ENCODE results near the gene RGS3.

Gene RGS3

DNA sequence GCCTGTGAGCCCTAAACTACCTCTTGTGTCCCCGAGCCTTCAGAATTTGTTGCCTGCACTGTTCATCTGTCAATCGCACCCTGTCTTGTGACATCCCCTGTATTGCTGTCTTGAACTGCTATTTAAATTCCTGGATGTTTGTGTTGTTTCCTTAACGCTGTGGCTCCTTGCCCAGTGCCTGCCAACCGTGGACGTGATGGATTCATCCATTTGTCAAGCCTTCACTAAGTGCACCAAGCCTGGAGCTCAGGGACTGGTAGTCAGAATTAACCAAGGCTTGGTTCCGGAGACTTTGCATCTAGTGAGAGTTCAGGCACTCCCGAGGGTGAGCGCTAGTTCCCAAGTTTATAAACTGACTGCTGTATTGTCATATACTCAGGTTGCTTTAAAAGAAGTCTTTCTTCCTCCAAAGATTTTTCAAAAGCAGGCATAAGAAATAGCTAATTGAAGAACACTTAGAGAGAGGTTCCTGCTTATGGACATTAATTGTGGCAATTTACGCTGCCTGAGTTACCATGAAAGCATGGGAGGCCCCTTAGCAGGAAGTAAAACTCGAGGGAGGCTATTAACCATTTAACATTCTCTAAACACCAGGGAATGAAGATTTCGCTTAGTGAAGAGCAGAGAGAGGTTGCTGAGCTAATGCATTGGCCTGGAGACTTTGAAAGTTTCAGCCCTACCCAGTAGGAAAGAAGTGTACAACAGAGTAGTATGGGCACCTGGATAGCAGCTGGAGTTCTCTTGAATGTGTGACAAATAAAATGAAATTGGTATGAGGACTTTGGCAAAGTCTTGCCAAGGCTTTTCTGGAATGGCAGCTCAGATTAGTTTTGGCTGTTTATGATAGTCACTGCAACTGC is 29.0 kb downstream of the RGS3 start:
- DNase-seq: no peak

DNA sequence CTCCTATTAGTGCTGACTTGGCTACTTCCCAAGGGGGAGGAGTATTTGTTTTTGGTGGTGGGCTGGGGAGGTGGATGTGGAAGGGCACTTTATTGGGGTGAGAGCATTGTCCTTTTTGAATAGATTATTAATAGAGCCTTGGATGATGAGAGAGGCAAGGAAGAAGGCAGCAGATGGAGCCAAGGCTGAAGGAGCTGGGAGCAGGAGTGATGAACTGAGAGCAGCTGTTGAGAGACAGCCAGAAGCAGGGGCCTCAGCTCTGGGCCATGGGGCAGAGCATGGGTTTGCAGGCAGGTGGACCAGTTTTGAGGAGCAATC is 29.6 kb downstream of the RGS3 start:
- DNase-seq: peak; percentile 5

DNA sequence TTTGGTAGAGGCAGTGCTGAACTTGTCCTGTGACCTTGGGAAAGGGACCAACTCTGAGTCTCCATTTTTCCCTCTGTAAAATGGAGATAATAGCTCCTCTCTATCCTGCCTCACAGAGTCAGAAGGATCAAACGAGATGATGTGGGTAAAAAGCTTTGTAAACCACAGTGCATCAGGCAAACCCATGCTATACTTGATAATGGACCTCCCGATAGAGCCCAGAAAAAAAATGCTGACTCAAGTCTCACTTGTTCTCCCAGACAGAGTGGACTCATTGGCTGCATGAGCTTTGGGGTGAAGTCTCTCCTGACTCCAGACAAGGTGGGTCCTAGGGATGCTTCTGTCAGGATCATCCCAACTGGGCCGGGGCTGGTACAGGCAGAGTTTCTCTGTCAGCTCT is 32.0 kb downstream of the RGS3 start:
- no peak for DNase-seq

DNA sequence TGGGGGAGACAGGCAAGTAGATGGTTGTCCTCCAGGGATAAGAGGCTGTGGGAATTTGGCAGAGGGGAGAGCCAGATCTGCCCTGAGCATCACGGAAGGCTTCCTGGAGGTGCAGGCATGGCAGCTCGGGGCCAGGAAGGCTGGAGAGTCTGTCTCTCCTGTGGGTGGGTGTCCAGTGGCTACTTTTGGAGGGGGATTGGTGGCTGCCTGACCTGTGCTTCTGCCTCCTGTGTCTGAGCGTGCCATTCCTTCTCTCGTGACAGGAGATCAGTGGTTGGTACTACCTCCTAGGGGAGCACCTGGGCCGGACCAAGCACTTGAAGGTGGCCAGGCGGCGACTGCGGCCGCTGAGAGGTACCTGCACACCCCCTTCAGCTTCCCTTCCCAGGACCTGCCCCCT is 33.5 kb downstream of the RGS3 start:
- DNase-seq: no peak

DNA sequence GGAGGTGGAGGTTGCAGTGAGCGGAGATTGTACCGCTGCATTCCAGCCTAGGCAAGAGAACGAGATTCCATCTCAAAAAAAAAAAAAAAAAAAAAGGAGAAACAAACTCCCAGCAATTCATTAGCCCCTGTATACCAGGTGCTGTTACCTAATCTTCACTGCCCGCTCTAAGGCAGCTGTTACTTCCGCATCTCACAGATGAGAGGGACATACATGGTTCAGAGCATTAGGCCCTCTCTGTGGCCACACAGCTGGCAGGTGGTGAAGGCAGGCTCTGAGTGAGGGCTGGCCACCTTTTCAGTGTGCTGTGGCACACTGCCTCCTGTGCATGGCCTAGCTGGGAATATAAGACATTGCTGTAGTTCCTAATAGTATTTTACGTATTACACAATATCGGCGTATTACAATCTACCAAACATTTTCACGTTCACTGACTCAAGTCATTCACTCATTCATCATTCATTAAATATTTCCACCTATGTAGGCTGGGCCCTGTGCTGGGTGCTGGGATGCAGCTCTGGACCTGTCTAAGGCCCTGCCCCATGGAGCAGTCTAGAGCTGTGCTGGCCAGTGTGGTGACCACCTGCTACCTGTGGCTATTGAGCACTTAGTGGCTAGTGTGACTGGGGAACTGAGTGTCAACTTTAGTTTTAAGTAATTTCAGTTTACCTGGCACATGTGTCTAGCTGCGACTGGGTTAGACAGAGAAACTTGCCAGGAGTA is 35.8 kb downstream of the RGS3 start:
- DNase-seq: no peak

DNA sequence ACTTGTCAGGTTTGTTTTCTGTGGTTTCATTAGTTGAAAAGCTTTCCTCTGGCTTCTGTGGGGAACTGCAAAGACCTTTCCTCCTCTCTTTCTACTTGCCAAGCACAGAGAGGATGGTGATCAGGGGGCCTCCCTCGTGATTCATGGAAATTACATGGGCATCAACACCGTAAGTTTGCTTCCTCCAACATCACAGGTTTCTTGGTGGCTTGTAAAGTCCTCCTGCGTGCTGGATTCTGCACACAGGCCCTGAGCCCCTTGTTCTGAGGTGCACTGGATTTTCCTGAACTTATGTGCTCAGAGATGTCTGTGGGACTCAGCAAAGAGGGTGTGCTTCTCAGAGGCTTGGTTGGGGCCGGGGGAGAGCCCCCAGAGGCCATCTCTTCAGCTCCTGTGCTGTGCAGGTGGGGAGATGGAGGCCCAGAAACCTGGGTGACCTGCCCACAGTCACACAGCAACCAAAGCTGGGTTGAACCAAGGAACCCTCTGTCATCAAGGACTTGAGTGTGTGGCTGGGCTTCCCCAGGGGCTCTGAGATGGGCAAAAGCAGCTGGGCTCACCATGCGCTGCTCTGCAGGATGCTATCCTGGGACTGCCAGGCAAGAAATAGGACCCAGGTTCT is 36.5 kb downstream of the RGS3 start:
- DNase-seq: no peak

DNA sequence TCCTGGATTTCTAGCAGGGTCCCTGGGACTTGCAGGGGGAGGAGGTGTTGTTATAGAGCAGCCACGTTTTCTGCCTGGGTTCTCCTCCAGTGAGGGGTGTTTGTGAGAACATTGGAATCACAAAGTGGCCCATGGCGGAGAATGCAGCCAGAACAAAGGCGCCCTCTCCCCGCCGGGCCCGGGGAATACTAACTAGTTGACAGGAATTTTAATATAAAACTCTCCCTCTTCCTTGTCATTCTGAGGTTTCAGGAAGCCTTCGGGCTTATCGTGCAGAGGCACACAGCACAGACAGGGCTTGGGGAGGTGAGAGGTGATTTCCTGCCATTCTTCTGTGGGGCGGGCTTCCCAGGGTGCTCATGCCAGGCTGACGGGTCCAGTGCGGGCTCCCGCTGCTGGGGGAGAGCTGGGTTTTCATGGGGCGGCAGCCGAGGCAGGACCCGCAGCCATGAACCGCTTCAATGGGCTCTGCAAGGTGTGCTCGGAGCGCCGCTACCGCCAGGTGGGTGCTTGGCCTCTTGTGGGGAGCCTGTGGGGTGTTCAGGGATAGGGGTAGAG is 37.7 kb downstream of the RGS3 start:
- DNase-seq: no peak

DNA sequence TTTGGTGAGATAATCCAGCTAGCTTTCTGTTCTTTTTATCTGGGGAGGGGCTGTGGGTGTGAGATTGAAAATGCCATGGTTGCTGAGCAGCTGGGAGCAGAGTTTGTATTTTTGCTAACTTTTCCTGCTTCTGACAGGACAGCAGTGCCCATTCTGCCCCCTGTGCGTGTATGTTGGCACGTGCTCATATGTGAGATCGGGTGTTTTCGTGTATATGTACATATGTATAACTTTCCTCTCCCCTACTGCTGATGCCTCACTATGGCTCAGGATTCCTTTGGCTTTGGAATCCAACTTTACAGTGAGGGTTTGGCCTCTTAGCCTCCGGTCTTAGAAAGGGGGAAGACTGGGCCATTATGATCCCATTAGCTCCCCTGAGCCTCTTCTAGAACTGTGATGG is 38.3 kb downstream of the RGS3 start:
- DNase-seq: no peak

DNA sequence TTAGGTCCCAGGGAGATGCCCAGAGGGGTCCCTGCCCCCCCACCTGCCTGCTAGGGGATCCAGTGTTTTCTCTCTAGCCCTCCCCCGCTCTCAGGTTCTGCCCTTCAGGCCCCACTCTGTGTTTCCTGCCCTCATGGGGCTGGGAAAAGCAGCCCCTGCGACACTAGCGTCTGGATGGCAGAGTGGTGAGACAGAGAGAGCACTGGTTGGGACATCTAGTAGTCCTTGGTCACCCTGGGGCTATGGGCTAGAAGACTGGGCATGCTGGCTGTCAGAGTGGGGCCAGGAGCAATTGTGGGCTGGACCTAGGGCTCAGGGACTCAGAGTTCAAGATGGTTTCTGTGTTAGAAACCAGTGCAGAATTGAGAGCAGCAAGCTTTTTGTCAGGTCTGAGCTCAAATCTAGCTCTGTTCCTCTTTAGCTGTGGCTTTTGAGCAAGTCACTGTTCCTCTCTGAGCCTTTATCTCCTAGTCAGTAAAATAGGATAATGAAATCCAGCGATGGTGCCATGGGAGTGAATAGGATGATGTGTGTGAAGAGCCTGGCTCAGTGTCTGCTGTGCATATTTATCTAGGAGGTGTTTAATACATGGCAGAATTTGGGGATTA is 39.0 kb downstream of the RGS3 start:
- DNase-seq: no peak

DNA sequence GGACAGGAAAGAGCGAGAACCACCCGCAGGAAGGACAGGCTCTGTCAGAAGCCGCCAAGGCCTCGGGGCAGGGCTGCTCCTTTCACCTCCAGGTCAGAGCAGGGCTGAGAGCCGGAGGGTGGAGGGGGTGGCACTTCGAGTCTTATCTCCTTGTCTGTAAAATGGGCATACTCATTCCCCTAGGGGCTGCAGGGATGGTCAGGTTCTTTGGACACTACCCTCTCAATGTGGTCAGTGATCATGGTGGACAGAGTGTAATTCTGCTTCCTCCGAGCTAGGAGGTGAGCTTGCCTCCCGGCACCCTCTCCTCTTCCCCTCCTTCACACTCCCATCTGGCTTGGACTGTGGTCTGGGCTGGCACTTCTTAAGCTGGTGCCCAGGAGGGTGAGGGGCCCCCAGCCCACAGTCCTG is 39.6 kb downstream of the RGS3 start:
- DNase-seq: no peak

DNA sequence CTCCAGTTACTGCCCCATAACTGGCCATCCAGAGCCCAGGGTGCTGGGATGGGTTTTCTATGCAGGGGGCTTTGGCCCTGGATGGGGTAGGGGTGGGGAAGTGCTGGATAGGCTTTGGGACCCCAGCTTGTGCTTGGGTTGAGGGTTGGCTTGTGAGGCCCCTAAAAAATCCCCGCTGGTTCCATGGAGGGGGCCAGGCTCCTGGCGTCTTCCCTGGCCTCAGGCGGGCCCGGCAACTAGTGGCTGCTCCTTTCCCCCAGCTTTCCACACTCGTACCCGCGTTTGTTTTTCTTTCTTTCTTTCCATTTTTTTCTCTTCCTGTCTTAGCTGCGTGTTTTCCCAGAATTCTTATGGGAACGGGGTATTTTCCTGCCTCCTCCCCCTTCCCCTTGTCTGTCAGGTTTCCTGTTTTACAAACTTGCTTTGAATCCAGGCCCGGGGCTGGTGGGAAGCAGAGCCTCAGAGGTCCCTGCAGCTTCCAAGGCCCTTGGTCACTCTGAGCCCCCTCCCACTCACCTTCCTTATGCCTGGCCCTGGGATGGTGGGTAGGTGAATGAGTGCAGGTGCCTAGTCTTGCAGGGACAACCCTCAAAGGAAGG is 40.2 kb downstream of the RGS3 start:
- no peak for DNase-seq

DNA sequence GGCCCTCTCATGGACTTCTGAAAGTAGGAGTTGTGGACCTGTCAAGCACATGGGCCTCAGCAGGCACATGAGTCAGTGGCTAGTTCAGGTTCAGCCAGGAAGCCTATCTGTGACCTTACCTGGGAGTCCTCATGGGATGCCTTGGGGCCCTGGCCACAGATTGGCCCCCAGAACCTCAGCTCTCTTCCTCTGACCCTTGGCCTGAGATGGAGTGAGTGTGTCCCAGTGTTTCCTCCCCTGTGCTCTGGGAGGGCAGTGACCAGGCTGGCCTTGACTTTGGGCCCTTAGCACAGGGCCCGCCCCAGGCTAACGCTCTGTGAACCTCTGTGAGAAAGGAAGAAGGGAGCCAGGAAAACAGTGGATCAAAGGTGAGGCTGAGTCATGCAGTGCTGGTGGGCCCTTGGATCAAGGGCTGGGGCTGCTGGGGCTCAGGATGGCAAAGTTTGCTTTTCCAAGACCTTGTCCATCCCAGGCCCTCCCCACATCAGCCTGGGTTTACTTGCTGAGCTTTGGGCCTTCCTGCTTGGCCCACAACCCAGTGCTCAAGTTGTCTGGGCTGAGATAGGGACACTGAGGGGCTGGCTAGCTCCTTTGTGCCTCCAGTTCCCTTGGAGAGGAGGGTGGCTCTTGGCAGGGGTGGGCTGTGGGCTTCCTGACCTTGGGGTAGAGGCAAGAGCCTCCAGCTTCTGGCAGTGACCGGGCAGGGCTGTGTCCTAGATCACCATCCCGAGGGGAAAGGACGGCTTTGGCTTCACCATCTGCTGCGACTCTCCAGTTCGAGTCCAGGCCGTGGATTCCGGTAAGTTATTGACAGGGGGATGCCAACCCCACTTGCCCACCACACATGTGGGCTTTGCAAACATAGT is 41.4 kb downstream of the RGS3 start:
- no peak for DNase-seq

DNA sequence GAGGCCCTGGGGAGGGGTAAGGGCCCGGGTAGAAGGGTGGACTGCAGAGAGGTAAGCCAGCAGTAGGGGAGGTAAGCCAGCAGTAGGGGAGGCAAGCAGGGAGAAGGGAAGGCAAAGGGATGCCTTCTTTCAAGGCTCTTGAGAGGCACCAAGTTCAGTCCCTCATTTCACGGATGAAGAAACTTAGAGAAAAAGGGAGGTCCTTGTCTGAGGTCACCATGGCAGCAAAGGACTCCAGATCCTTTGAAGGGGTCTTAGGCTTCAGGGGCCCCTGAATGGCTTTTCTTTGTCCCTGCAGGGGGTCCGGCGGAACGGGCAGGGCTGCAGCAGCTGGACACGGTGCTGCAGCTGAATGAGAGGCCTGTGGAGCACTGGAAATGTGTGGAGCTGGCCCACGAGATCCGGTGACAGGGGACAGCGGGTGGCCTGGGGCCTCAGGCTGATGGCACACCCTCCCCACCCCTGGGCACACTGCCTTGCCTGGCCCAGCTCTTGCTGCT is 42.6 kb downstream of the RGS3 start:
- no peak for DNase-seq

DNA sequence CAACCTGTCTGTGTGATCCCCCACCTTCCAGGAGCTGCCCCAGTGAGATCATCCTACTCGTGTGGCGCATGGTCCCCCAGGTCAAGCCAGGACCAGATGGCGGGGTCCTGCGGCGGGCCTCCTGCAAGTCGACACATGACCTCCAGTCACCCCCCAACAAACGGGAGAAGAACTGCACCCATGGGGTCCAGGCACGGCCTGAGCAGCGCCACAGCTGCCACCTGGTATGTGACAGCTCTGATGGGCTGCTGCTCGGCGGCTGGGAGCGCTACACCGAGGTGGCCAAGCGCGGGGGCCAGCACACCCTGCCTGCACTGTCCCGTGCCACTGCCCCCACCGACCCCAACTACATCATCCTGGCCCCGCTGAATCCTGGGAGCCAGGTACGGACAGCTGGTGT is 43.7 kb downstream of the RGS3 start:
- DNase-seq: no peak

DNA sequence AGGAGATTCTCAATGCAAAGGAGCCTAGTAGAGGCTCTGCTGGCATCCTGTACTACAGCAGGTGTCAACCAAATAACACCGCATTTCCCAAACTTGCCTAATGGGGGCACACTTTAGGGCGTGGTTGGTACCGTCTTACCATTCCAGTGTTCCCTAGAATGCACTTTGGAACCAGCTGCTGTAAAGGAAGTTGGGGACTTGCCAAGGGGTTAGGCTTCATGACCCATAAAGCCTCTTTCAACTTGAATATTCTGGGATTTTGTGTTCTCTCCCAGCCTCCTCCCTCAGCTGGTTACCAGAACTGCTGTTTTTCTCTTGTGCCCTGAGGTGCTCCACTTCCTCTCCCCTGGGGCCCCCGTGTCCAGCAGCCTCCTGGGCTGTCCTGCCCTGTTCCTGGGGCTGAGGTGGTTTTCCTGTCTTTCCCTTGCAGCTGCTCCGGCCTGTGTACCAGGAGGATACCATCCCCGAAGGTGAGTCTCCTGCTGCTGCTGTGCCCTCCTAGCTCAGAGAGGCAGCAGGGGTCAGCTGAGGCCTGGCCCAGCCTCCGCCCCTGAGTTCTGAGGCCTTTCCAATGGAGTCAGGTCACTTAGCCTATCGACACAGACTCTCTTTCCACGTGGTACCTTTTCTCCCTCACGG is 44.7 kb downstream of the RGS3 start:
- DNase-seq: no peak

DNA sequence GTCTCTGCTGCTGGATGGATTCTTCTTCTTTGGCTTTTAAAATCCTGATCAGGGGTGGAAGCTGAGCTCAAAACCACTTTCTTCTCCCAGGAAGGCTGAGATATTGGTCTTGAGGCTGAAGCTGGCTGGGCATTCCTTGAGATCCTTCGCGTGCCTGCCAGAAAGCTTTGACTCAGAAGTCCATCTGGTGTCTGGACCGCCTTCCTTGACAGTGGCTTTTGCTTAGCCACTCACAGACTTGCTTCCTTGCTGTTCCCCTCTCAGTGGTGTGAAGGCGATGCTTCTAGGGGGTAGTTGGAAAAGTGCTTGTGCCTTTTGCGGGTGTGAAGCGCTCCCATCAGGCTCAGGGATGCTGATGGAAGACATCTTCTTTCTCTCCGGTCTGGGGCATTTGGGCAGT is 45.9 kb downstream of the RGS3 start:
- no peak for DNase-seq

DNA sequence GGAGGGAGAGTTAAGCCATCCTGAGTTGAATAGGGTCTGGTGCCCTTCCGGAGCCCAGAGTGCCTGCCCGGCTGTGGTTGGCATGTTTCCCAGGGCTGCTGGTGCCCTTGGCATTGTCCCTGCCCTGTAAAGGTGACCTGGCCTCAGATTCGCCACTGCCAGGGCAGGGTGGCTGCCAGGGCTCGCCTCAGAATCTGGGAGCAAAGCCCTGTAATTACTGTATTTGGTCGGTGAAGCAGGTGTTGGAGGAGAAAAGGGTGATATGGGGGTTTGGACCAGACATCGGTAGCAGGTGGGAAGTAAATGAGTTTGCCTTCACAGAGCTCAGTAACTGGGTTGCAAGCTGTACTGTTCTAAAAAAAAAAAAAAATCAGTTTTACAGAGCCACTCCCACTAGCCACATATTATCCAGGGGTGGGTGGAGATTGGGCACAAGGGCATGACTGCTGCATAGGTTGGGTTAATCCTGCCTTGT is 47.6 kb downstream of the RGS3 start:
- no peak for DNase-seq

DNA sequence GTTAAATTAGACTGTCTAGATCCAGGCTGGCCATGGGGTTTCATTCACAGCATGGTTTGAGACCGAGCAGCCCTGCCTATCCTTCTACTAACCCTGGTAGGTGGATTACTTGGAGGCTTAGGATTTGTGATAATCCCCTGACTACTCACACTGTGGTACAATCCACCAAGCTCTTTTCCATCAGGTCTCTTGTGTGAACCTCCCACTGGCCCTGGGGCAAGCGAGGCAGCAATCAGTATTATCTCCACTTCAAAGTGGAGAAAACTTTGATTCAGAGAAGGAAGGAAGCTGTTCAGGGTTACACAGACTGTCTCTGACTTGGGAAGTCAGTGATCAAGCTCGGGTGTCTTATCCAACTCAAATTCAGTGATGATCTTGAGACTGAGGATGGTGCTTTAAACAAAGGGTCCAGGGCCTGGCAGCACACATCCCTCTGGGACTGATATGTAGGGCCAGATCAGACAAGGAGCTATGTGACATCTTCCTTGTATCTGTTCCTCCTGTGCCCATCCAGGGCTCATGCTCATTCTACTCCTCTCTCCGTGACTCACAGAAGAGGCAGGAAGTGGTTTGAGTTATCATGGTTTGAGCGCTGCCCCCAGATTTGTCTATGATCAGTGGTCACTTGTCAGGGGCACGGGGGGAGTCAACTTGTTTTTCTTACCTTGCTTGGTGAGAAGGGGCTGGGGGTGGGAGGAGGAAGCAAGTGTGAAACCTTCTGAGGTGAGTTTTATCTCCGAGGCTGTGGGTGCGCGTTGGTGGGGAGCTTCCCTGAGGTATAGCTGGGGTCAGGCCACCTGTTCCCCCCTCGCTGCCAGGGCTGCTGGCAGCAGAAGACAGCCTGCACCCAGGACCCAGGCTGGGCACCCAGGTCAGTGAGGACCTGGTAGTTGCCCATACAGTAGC is 48.6 kb downstream of the RGS3 start:
- no peak for DNase-seq

DNA sequence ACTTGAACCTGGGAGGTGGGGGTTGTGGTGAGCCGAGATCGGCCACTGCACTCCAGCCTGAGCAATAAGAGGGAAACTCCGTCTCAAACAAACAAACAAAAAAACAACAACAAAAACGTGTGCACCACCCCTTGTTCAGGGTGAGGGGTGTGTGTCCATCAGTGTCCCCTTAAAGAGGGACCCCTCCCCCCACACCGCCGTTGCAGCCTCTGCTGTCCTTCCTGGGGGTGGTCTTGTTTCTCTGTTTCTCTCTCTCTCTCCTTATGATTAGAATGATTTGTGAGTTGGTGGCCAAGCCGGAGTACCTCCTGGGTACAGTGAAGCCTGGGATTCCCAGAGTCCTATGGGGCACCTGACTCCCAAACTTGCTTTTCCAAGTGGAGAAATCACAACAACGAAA is 49.6 kb downstream of the RGS3 start:
- DNase-seq: no peak

DNA sequence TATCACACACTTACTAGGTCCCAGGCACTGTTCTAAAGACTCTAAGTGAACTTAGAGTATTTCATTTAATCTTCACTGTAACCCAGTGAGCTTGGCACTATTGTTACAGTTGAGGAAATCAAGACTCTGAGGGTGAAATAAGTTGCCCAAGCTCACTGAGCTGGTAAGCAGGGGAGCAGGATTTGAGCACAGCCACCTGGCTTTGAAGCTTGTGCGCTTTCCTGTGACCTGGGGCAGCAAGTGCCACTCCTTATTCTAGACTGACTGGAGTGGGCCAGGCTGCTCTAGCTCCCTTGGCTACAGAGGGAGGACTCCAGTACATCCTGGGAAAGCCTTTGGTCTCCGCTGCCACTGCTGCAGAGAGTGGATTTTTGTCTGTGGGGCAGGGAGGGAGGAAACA is 50.0 kb downstream of the RGS3 start:
- DNase-seq: no peak

All from NCI-H2171 treated with DMSO at 0.1 percent for 48 hours (cell line).